GM18951 (cell line): ENCODE measurements around the gene CDC6.

Experiments used
- POLR2A ChIP-seq: IDR thresholded peaks from 4 replicates; pipeline ENCODE4 v1.6.1; 2011; ENCODE audit warnings: mild to moderate bottlenecking; ENCODE audit not compliant: insufficient read length, insufficient read depth; ENCODE audit errors: extremely low read depth
- in situ Hi-C: fragments of 300-500 bp; cut with MboI; formaldehyde crosslinking; loops from one replicate; pipeline ENCODE4 v1.12.0; 2022; ENCODE audit warnings: low sequenced_read_pairs, mixed read lengths, inconsistent platforms; ENCODE audit not compliant: unreplicated experiment

CDC6 gene

GRCh38 chr17:40348562-40349476 is 61.1 kb downstream of the CDC6 start:
- in situ Hi-C loops = no loop called here
- TF ChIP-seq POLR2A = no peak

GRCh38 chr17:40349477-40349894 is 61.8 kb downstream of the CDC6 start:
- TF ChIP-seq POLR2A = no peak
- in situ Hi-C loops = no loop called here

GRCh38 chr17:40349895-40350688 is 62.4 kb downstream of the CDC6 start:
- TF ChIP-seq POLR2A = no peak
- in situ Hi-C loops = loop anchor here (5.0 kb wide), 1 partner anchor 48 kb away; no protein-coding TSS in a partner anchor

- in situ Hi-C loops = loop anchor here (5.0 kb wide), 1 partner anchor 49 kb away; no protein-coding TSS in a partner anchor
- TF ChIP-seq POLR2A = no peak
These were observed 63.1 kb downstream of the CDC6 start for GRCh38 chr17:40350689-40351358.

GRCh38 chr17:40351359-40352236 is 63.9 kb downstream of the CDC6 start:
- TF ChIP-seq POLR2A = no peak
- in situ Hi-C loops = loop anchor here (5.0 kb wide), 1 partner anchor 49 kb away; no protein-coding TSS in a partner anchor

- in situ Hi-C loops = loop anchor here (5.0 kb wide), 1 partner anchor 50 kb away; no protein-coding TSS in a partner anchor
These were observed 64.6 kb downstream of the CDC6 start for GRCh38 chr17:40352237-40352778.

GRCh38 chr17:40352779-40353394 is 65.2 kb downstream of the CDC6 start:
- in situ Hi-C loops = loop anchor here (5.0 kb wide), 1 partner anchor 51 kb away; no protein-coding TSS in a partner anchor
- TF ChIP-seq POLR2A = no peak

More at GRCh38 chr17:40352237-40352778, 64.6 kb downstream of the CDC6 start:
- no peak for TF ChIP-seq POLR2A
